GM20000 (cell line): ENCODE data around the gene GBA2.

ENCODE experiments used
- DNase-seq: peaks from one replicate; pipeline ENCODE4 v3.0.0; 2012; ENCODE audit warnings: low spot score
- TF ChIP-seq, protein P1 (sequence below): IDR thresholded peaks from 2 replicates; pipeline ENCODE4 v1.5.1; 2012; ENCODE audit warnings: mild to moderate bottlenecking, control low read depth; ENCODE audit errors: extremely low read depth, missing control alignments

The GBA2 gene

DNA sequence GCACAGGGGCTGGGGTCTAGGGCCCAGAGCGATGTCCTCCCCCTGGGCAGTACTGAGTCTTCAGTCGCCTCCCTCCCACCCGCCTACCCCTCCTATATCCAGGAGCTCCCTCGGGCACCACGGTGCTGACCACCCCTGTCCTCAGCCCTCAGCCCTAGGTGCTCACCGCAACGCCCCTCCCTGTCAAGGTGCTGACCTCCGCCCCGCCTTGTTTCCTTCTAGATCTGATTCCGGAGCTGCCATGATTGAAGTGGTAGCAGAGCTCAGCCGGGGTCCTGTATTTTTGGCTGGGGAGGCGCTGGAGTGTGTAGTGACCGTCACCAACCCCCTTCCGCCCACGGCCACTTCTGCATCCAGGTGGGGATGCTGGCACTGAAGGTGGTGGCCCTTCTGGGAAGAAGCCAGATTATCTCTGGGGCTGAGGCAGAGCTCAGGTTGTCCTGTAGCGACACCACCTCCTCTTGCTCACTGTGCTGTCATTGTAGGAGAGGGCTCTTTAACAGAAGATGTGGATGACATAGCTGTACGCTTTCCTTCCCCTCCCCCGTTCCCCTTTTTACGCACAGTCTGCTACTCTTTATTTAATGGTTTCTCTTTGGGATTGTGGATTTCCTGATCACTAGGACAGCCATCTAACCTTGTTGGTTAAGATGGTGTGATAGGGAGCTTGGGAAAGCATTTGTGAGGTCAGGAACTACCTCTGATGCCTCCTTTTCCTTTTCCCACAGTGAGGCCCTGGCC, 657 bp upstream of the GBA2 start:
- TF ChIP-seq, protein P1, sequence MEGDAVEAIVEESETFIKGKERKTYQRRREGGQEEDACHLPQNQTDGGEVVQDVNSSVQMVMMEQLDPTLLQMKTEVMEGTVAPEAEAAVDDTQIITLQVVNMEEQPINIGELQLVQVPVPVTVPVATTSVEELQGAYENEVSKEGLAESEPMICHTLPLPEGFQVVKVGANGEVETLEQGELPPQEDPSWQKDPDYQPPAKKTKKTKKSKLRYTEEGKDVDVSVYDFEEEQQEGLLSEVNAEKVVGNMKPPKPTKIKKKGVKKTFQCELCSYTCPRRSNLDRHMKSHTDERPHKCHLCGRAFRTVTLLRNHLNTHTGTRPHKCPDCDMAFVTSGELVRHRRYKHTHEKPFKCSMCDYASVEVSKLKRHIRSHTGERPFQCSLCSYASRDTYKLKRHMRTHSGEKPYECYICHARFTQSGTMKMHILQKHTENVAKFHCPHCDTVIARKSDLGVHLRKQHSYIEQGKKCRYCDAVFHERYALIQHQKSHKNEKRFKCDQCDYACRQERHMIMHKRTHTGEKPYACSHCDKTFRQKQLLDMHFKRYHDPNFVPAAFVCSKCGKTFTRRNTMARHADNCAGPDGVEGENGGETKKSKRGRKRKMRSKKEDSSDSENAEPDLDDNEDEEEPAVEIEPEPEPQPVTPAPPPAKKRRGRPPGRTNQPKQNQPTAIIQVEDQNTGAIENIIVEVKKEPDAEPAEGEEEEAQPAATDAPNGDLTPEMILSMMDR = no peak
- DNase-seq = peak; percentile 64

DNA sequence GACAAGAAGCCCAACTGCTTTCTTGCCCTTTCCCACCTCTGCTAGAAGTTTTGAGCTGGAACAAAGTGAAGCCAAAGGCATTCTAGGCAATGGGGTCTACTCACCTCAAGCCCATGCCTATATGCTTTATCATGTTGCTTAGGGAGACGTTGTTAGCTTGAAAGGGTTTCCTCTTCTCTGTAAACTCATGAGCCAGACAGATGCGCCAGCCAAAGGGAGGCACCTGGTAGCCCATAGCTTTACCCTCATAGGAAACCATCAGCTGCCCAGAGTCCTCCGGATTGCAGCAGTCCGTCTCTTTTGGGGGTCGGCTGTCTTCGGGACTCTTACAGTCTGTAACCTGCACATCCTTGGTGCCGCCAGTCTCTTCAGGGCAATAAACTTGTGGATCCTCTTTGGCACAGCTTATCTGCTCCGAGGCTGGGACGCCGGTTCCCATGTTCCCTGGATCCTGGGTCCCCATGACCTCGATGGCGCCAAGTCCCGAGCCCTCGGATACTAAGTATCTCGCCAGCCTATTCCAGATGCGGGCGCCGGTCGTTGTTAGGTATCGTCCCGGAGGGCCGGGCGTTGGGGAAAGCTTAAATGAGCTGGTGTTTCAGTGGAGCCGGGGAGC, 678 bp downstream of the GBA2 start:
- DNase-seq = no peak
- TF ChIP-seq, protein P1 = no peak

DNA sequence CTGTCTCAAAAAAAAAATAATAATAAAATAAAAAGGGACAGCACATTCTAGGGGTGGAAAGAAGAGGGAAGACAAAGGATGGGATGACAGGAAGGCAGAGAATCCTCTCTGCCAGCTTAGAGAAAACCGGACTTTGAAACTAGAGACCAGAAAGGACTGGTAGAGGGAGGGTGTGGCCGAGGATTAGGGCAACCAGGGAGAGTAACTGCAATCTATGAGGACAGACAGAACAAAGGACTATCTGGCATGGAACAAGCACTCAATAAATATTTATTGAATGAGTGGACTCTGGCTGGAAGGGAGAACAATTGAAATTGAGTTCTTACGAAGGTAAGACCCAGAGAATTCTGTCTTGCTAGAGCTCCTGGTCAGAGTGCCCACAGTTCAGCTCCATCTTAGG, 2.4 kb downstream of the GBA2 start:
- TF ChIP-seq, protein P1 = no peak
- no peak for DNase-seq

DNA sequence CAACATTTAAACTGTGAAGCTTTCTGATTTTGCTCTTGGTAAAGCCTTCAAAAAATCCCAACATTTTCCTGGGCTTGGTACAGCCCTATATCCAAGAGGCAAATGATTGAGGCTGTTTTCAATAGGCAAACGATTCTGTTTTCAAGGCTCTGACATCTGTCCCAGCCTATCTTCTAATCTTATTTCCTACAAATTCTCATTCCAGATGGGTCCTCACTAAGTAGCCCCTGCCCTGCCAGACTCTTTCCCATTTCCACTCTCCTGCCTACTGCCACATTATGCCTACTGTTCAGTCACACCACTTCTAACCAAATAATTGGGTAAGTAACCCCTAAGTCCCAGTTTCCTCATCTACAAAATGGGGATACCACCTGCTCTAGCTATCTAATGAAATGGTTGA, 3.5 kb downstream of the GBA2 start:
- TF ChIP-seq, protein P1 = no peak
- DNase-seq = no peak

DNA sequence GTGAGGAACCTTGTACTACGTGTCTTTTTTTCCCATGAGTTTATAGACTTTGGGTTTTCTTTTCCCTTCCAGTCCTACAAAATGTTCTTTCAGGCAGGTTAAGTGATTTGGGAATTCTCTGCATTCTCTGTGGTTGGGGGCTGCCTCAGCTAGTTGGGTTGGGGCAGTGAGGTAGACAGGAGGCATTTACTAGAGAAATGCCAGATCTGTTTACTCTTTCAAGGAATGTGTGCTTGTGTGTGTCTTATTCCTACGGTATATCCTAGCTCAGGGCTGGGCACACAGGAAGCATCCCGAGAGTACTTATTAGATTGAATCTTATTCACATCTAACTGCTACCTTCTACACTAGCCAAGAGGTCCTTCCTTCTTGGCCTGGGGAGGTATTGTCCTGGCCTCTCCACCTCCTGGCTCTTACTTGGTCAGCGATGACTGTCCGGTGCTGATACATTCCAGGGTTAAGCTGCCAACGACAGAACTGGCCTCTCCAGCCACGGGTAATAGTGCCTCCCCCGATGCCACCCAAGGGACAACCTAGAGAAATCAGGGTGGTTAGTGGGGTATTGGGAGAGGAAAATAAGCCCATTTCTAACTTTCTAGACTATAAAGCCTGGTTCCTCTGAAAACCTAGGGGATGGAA, 5.0 kb downstream of the GBA2 start:
- no peak for DNase-seq
- TF ChIP-seq, protein P1 = no peak

DNA sequence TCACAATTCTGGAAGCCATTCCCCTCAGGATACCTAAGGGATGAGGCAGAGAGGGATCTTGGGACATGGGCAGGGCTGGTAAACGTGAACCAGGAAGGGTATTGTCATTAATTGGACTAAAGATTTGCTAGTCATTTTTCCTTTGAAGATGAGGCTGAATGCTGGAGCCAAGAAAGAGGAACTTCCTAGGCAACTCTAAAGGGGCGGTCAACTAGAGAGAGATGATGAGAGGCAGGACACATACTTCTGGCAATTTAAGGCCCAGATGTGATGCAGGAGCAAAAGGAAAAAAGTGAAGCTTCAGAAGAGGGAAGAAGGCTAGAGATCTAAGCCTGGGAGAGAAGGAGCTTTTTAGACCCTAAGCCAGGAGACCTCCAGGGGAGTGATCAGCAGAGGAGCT, 5.6 kb downstream of the GBA2 start:
- no peak for DNase-seq
- TF ChIP-seq, protein P1 = no peak

DNA sequence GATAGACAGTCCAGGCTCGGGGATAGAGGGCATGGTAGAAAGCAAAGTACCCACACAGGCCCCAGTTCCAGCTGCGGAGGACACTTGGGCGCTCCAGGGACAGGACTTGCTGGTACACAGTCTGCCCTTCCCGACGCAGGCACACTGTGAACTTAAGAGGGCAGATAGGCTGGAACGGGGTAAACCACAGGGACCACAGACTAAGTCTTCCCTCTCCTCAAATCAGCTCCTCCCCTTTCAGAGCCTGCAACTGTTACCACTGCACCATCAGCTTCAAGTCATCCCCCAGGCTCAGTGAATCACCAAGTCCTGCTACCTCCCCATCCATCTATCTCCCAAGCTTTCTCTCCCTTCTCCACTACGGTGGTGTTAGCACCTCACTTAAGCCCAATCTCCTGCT, 7.3 kb downstream of the GBA2 start:
- no peak for DNase-seq
- TF ChIP-seq, protein P1 = no peak
